Upper lobe of left lung (tissue), 6 donors: ENCODE measurements around the gene MYPN. TPM values are rescaled to one million over a fixed set of nuclear protein-coding genes. Genes with fewer than 3 reads are reported as not detected.

Source experiments
- ATAC-seq, 2 donors: fragments of 200-7000 bp; cut with Tn5 transposase; one replicate each; pipeline ENCODE4 v1.9.1; 2022; ENCODE audit warnings: mild to moderate bottlenecking in 2 of 2, moderate library complexity in 2 of 2; ENCODE audit not compliant: low FRiP score in 2 of 2
- DNase-seq, 2 donors: peaks; one replicate each; pipeline ENCODE4 v3.0.0-alpha.2; 2019 to 2020
- H3K27ac ChIP-seq, 4 donors: fragments of 200-600 bp; sonication (generic); one replicate each; pipeline ENCODE4 v1.5.1; 2016 to 2019
- H3K27me3 ChIP-seq, 4 donors: fragments of 200-600 bp; sonication (generic); one replicate each; pipeline ENCODE4 v1.5.1; 2017 to 2019
- H3K36me3 ChIP-seq, 4 donors: fragments of 200-600 bp; sonication (generic); one replicate each; pipeline ENCODE4 v1.5.1; 2016 to 2019
- H3K4me1 ChIP-seq, 4 donors: fragments of 200-600 bp; sonication (generic); one replicate each; pipeline ENCODE4 v1.5.1; 2018 to 2019
- H3K4me3 ChIP-seq, 4 donors: fragments of 200-600 bp; sonication (generic); one replicate each; pipeline ENCODE4 v1.5.1; 2017 to 2019; ENCODE audit warnings: mild to moderate bottlenecking in 2 of 4, moderate library complexity in 1 of 4
- H3K9me3 ChIP-seq, 4 donors: fragments of 200-600 bp; sonication (generic); one replicate each; pipeline ENCODE4 v1.5.1; 2018 to 2019
- EP300 ChIP-seq, 4 donors: sonication (generic); formaldehyde crosslinking; IDR thresholded peaks; one replicate each; pipeline ENCODE4 v1.5.1; 2017; ENCODE audit warnings: antibody characterized with exemption in 4 of 4, control low read depth in 2 of 4
- POLR2A ChIP-seq, 4 donors: fragments of 450-650 bp; IDR thresholded peaks; one replicate each; pipeline ENCODE4 v1.5.1; 2016 to 2017; ENCODE audit warnings: antibody characterized with exemption in 4 of 4, mild to moderate bottlenecking in 2 of 4
- POLR2AphosphoS5 ChIP-seq, 2 donors: sonication (generic); formaldehyde crosslinking; IDR thresholded peaks; one replicate each; pipeline ENCODE4 v1.5.1; 2017; ENCODE audit warnings: antibody characterized with exemption in 2 of 2
- WGBS, 2 donors: methylation state at CpG; one replicate each; pipeline ENCODE4 v1.1.5; 2017 to 2018; 5-methylcytosine and 5-hydroxymethylcytosine counted together
- total RNA-seq, 6 donors: library from RNA; depleted of rRNA in 4 of 6; stranded (reverse); fragments of >200 nt in 4 of 6; gene quantifications; one replicate each; pipeline versions ENCODE4 v1.1.0 to v1.2.1, GENCODE V29; 2016 to 2021
- TF ChIP-seq, protein P1 (sequence below), 6 experiments: fragments of 450-650 bp in 4 of 6; fragments of 200-600 bp in 2 of 6; sonication (generic) in 2 of 6; IDR thresholded peaks; one replicate each; pipeline ENCODE4 v1.5.1; 2016 to 2019; ENCODE audit warnings: antibody characterized with exemption in 6 of 6
- donor health status: DM: no; HTN: no; CAD: no; lungs with moderate emphysema.
- donor health status: DM: no; HTN: yes; CAD: no; lungs with severe emphysema.

Gene MYPN
- total RNA-seq, 6 donors from 2014 or later = not detected

DNA sequence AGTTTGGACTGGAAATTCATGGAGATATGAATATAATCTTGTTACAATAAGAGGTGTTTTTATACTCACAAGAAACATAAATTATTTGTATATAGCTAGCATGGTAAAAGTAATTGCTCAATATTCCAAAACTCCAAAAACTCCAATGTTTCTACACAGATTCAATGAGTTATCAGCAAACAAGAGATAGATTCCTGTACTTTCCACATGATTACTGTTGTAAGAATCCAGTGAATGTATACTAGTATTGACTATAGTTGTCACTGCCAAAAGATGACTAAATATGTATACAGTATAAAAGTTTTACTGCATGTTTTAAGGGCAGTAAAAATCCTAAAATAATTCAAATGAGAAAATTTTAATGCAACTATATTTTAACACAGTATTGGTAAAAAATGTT lies 111.9 kb downstream of the MYPN start:
- Histone ChIP-seq H3K36me3 (no peaks in the 10 kb centered on the region), H3K4me1 (no peaks in the 10 kb centered on the region), H3K4me3 (no peak overlapping the region), H3K27ac (no peak overlapping the region), H3K27me3 (no peaks in the 10 kb centered on the region), H3K9me3 (no peaks in the 10 kb centered on the region)
- no peak for TF ChIP-seq POLR2A (IDR thresholded peaks at IDR 0.05)
- no peak for TF ChIP-seq EP300 (IDR thresholded peaks at IDR 0.05)
- TF ChIP-seq, protein P1, sequence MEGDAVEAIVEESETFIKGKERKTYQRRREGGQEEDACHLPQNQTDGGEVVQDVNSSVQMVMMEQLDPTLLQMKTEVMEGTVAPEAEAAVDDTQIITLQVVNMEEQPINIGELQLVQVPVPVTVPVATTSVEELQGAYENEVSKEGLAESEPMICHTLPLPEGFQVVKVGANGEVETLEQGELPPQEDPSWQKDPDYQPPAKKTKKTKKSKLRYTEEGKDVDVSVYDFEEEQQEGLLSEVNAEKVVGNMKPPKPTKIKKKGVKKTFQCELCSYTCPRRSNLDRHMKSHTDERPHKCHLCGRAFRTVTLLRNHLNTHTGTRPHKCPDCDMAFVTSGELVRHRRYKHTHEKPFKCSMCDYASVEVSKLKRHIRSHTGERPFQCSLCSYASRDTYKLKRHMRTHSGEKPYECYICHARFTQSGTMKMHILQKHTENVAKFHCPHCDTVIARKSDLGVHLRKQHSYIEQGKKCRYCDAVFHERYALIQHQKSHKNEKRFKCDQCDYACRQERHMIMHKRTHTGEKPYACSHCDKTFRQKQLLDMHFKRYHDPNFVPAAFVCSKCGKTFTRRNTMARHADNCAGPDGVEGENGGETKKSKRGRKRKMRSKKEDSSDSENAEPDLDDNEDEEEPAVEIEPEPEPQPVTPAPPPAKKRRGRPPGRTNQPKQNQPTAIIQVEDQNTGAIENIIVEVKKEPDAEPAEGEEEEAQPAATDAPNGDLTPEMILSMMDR (IDR thresholded peaks at IDR 0.05) = no peak
- TF ChIP-seq POLR2AphosphoS5 (IDR thresholded peaks at IDR 0.05) = no peak
- ATAC-seq (no peak), DNase-seq (no peak)

DNA sequence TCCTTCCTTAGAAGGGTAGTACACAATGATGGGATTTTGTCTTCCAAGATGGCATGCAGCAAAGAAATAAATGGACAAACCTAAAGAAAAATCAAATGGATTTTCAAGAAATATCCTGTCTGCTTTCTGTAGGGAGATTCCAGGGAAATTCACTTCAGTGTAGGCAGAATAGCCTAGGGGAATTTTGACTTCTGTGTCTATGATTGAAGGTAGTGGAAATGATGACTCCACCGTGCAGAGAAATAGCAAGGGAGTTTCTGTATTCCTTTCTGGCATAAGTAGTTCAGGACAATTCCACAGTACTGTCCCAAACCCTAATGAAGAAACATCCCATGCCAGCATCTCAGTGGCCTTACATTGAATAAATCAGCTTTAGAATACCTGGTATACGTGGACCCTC lies 113.1 kb downstream of the MYPN start:
- Histone ChIP-seq H3K27me3 (no peaks in the 10 kb centered on the region), H3K4me1 (no peaks in the 10 kb centered on the region), H3K27ac (no peak overlapping the region), H3K36me3 (no peaks in the 10 kb centered on the region), H3K4me3 (no peak overlapping the region), H3K9me3 (no peaks in the 10 kb centered on the region)
- 82 to 84% methylated on average over 2 of the region's 2 CpGs for WGBS, 2 donors
- no peak for TF ChIP-seq POLR2A (IDR thresholded peaks at IDR 0.05)
- no peak for TF ChIP-seq EP300 (IDR thresholded peaks at IDR 0.05)
- no peak for TF ChIP-seq POLR2AphosphoS5 (IDR thresholded peaks at IDR 0.05)
- TF ChIP-seq, protein P1 (IDR thresholded peaks at IDR 0.05) = no peak
- ATAC-seq (no peak), DNase-seq (no peak)

GRCh38 chr10:68223535-68224165 lies 114.4 kb downstream of the MYPN start:
- DNase-seq (no peak), ATAC-seq (peak in 1 of 2 donors; percentile 43)
- H3K27ac ChIP-seq = no peak overlapping the region
- H3K4me1 ChIP-seq = no peaks in the 10 kb centered on the region
- no peak for TF ChIP-seq POLR2AphosphoS5 (IDR thresholded peaks at IDR 0.05)
- TF ChIP-seq EP300 (IDR thresholded peaks at IDR 0.05) = no peak
- no peak for TF ChIP-seq POLR2A (IDR thresholded peaks at IDR 0.05)
- TF ChIP-seq, protein P1 (IDR thresholded peaks at IDR 0.05) = no peak
- no peaks in the 10 kb centered on the region for H3K36me3 ChIP-seq
- no peak overlapping the region for H3K4me3 ChIP-seq
- no peaks in the 10 kb centered on the region for H3K27me3 ChIP-seq
- WGBS, 2 donors = 79 to 82% methylated on average over 3 of the region's 3 CpGs
- H3K9me3 ChIP-seq = no peaks in the 10 kb centered on the region

DNA sequence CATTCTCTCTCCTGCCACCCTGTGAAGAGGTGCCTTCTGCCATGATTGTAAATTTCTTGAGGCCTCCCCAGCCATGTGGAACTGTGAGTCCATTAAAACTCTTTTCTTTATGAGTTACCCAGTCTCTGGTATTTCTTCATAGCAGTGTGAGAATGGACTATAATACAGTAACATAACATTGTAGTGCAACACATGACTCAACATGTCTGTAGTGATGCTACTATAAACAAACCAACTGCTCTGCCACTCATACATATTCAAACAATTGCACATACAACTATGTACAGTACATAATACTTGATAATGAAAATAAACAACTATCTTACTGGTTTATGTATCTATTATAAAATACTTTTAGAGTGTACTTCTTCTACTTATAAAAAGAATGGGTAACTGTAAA lies 115.5 kb downstream of the MYPN start:
- TF ChIP-seq POLR2AphosphoS5 (IDR thresholded peaks at IDR 0.05) = no peak
- TF ChIP-seq EP300 (IDR thresholded peaks at IDR 0.05) = no peak
- TF ChIP-seq, protein P1 (IDR thresholded peaks at IDR 0.05) = no peak
- TF ChIP-seq POLR2A (IDR thresholded peaks at IDR 0.05) = no peak
- H3K4me1 ChIP-seq = no peaks in the 10 kb centered on the region
- H3K36me3 ChIP-seq = no peaks in the 10 kb centered on the region
- H3K27me3 ChIP-seq = no peaks in the 10 kb centered on the region
- no peak overlapping the region for H3K27ac ChIP-seq
- H3K4me3 ChIP-seq = no peak overlapping the region
- no peaks in the 10 kb centered on the region for H3K9me3 ChIP-seq
- DNase-seq (no peak), ATAC-seq (no peak)

DNA sequence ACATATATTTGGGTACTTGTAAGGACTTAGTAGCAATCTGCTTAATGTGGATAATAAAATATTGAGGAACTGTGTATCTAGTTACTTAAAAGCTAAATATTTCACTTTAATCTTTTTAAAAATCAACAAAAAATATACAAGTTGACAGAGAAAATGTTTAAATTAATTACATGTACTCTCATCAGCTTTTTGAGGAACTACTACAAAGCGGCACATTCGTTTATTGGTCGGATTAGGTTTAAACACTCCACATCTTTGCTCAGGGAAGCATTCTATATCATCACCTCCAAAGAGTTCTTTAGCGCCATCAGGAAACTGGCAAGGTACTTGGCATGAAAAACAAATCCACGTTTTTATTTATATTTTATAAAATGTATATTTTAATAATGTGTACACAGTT lies 121.0 kb downstream of the MYPN start:
- DNase-seq (no peak), ATAC-seq (no peak)
- Histone ChIP-seq H3K27ac (no peak overlapping the region), H3K27me3 (no peaks in the 10 kb centered on the region), H3K4me1 (peaks cover 9 to 15% (median 12%) of the 10 kb centered on the region in 4 donors), H3K9me3 (no peaks in the 10 kb centered on the region), H3K4me3 (no peak overlapping the region), H3K36me3 (no peaks in the 10 kb centered on the region)
- 79 to 80% methylated on average over 5 of the region's 5 CpGs for WGBS, 2 donors
- TF ChIP-seq POLR2AphosphoS5 (IDR thresholded peaks at IDR 0.05) (no peak), POLR2A (IDR thresholded peaks at IDR 0.05) (no peak), EP300 (IDR thresholded peaks at IDR 0.05) (no peak)
- TF ChIP-seq, protein P1 (IDR thresholded peaks at IDR 0.05) = no peak
